ENCODE results near the gene UNC13D.

The UNC13D gene

DNA sequence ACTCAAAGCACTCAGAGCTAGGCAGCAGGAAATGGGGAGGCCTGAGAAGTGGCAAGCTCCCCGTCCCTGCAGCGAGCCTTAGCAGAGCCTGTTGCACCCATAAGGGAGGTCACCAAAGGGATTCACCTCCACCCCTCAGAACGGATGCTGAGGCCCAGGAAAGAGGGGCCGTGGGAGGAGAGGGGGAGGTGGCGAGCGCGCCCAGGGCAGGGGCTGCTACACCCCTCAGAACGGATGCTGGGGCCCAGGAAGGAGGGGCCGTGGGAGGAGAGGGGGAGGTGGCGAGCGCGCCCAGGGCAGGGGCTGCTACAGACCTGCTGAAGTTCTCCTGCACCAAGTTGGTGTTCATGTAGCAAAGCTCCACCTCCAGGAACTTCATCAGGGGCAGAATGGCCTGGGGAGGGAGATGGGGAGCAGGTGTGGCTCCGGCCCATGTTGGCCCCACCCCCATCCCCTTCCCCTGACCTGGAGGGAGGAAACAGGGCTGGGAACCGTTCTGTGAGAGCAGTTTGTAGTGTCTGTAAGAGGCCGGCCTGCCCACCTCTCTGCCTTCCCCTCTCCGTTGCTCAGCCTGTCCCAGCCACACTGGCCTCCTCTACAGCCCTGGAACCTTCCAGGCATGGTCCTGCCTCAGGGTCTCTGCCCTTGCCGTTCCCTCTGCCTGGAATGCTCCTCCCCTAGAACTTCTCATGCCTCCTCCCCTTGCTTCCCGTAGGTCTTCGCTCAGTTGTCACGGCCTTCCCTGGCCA is 11.4 kb downstream of the UNC13D start:
- DNase-seq = peak; percentile 45

DNA sequence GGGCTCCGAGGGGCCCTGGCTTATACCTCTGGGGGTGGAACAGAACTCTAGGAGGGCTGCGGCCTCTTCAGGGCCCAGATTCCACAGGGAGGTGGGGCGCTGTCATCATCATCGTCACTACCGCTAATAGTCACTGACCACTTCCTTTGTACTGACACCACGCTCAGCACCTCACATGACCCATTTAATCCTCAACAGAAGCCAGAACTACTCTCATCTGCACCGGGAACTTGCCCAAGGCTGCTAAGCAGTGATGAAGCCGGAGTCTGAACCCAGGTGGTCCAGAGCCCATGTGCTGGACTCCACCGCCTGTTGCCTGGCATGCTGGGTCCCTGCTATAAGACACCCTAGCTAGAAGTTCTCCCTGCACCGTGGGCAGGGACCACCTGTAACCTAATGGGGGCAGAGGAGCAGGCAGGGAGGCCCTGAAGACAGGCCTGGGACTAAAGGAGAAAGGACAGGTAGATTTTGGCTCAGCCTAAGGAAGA is 12.0 kb downstream of the UNC13D start:
- no peak for DNase-seq

DNA sequence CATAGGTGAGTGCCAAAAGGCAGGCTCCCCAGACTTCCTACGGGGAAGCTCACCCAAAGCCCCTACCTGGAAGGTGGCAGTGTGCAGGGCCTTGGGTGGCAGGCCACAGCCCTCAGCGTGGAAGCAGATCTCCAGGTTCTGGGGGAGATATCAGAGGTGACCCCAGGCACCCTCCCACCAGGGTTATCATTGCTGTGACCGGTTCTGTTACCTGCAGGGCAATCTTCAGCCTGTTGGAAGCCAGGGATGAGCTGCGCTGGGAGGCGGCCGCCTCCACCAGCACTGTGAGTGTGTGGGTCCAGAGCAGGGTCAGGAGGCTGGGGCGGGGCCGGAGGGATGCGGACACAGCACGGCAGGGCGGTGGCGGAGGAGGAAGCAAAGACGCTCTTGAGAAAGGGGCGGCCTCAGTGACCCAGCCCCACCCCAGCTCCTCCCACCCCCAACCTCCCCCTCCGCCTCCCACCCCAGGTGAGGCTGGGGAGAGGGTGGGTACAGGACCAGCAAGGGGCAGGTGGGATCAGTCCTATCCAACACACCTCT is 13.1 kb downstream of the UNC13D start:
- no peak for DNase-seq

DNA sequence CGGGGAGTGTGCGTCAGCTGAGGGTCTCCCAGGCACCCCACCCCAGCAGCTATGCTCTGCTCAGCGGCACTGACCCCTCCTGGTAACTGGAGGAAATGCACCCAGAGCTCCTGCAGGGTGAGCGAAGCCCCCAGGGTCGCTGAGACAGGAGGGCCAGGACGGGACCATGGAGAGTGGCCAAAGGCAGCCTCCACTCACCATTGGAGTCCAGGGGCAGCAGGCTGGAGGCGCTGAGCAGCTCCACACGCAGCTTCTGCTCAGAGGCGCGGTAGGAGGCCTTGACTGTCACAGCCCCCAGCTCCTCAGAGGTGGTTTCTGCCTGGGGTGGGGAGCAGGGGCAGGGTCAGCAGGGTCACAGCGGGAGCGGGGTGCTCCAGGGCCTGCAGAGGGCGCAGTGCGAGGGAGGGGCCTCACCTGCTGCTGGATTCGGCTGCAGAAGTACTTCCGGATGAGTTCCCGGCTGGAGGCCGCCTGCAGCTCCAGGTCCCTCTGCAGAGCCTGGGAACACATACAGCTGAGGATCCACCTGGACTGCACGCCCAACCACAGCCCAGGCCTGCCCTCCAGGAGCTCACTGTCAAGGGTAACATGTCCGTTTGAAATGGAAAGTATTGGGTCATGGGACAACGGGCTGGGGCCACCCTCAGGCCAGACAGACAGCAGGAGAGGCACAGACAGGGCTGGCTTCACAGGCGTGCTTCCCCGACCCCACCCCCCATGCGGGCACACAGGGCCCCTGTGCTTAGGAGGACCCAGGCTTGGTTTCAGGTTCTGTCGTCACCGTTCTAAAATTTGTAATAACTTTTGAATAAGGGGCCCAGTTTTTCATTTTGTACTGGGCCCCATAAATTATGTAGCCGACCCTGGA is 13.8 kb downstream of the UNC13D start:
- no peak for DNase-seq

- DNase-seq = no peak
These were observed 14.5 kb downstream of the UNC13D start for GRCh38 chr17:75829747-75830146.

GRCh38 chr17:75828741-75829140 is 15.5 kb downstream of the UNC13D start:
- no peak for DNase-seq

- DNase-seq = no peak
These were observed 16.2 kb downstream of the UNC13D start for GRCh38 chr17:75828076-75828400.

GRCh38 chr17:75827308-75828075 is 16.7 kb downstream of the UNC13D start:
- DNase-seq = peak; percentile 68

DNA sequence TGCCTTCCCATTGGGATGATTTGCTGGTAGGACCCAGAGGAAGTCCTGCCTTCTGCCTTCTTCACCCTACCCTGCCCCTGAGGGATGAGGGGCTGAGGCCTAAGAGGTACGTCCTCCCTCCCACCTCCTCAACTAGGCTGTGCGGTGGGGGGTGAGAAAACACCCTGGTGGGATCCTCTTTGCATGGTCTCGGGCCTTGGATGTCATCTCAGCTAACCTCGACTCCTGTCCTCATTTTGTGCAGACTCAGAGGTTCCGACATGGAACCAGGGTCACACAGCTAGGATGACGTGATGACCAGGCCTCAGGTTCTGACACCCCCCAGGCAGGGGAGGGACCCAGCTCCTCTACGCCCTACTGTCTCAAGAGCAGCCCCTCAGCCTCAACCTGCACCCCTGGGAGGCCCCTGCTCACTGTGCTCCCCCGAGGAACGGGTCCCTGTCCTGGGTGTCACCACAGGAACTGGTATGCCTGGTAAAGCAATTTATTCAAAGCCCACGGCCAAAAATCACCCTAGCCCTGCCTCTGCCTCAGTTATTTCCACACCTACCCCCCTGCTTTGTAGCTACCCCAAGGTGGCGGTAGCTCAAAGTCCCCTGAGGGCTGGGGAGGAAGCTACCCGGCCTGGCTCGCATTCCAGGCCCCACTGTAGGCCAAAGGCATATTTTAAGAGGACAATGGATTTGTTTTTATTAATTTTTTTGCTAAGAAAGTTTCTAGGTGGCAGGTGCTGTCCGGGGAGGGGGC is 17.5 kb downstream of the UNC13D start:
- DNase-seq = no peak

- DNase-seq = no peak
These were observed 18.3 kb downstream of the UNC13D start for GRCh38 chr17:75825748-75826370.

- no peak for DNase-seq
These were observed 19.1 kb downstream of the UNC13D start for GRCh38 chr17:75825149-75825552.

GRCh38 chr17:75824666-75825065 is 19.5 kb downstream of the UNC13D start:
- no peak for DNase-seq

DNA sequence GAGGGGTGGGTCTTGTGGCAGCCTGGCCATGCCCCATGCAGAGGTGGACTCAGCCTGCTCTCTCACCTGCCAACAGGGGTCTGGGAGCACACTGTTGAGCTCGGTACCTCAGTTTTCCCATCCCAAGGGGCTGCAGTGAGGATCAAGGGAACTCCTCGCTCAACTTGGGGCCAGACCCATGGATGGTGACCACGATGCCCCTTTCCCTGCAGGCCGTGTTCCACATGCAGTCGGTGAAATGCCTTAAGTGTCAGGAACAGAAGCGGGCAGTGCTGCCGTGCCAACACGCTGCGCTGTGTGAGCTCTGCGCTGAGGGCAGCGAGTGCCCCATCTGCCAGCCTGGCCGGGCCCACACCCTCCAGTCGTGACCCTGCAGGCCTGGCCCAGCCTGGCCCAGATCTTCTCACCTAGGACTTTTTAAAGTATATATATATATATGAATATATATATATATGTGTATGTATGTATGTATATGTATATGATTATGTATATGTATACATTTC is 20.1 kb downstream of the UNC13D start:
- DNase-seq = no peak

DNA sequence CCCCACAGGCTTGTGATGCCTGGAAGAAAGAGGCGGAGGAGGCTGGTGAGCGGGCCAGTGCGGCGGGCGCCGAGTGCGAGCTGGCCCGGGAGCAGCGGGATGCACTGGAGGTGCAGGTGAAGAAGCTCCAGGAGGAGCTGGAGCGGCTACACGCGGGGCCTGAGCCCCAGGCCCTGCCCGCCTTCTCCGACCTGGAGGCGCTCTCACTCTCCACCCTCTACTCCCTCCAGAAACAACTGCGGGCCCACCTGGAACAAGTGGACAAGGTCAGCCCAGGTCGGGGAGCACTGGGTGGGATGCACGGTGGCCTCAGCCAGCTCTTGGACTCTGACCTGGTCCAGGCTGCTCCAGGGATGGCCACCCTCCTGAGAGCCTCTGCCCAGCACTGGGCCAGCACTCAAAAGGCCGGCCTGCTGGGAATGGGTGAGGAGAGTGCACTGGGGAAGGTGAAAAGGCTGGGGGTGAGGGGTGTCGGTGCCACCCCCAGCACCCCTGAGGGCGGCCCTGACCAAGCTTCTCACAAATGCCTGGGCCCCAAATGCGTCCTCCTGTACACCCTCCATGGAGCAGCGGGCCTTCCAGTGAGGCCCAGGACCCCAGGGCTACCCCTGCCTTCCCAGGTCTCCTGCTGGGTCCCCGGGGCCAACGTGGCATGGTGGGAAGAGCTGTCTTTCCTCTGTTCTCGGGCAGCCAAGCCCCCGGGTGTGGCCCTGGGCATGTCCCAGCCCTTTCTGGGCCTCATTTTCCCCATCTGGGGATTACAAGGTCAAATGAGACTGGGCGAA is 20.8 kb downstream of the UNC13D start:
- no peak for DNase-seq

- no peak for DNase-seq
These were observed 21.4 kb downstream of the UNC13D start for GRCh38 chr17:75822800-75823166.

DNA sequence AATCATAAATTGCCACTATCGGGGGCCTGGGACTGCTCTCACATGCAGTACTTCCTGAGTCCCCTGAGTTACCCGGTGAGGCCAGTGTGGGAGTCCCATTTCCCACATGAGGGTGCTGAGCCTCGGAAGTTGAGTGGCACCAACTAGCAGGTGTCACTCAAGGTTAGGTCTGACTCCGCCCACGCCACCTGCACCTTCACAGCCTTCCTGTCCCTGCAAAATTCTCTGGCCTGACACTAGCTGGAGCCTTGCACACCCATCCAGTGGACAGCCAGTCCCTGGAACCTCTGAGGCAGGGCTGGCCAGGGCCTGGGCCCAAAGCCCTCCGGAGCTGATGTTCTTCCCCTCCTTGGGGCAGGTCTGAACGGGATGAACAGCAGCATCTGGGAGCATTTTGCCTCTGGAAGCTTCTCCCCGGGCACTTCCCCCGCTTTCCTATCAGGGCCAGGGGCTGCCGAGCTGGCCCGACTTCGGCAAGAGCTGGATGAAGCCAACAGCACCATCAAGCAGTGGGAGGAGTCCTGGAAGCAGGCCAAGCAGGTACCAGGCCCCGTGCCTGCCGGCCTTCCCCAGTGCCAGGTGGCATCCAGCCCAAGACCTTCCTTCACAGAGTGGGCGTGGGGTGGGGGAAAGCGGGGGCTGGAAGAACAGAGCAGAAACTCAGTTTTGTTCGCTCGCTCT is 21.9 kb downstream of the UNC13D start:
- peak; percentile 89 for DNase-seq

- DNase-seq = no peak
These were observed 22.7 kb downstream of the UNC13D start for GRCh38 chr17:75821552-75821951.

DNA sequence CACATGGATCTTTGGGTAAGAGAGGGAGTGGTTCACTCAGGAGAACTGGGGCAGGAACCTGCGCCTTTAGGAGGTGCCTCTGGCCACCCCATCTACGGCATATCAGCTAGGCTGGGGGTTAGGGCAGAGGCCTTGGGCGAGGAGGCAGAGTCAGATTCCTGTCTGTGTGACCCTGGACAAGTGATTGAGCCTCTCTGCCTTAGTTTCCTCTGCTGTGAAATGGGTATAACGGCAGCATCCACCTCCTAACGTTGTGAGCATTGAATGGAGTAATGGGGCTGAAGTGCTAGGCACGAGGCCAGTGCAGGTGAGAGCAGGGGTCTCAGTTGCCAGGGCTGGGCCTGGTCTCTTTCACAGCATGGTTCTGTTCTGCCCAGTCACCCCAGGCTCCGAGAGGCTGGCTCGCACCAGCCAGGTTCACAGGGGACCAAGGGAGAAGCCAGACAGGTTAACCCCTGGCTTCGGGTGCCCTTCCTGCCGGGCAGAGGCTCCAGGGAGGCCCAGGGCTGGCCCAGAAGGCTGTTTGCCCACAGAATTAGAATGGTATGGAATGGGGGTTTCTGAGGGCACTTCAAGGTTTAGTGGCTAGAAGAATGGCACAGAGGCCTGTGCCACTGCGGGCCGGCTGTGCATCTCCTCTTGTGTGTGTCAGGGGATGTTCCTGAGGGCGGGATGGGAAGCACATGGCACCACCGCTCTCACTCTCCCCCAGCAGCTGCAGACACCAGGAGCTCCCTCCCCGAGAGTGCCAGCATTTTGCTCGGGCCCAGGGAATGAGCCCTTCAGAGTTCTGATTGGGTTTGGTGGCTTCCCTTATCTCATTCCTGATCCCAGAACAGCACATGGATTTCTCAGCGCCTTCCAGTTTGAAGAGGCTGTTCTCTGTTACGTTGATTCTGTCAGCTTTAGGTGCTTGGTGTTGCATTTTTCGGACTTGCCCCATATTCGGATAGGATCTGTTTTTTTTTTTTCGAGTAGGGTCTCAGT is 23.8 kb downstream of the UNC13D start:
- no peak for DNase-seq

GRCh38 chr17:75819678-75820077 is 24.5 kb downstream of the UNC13D start:
- no peak for DNase-seq
